H1 (cell line): Measurements from ENCODE around the gene AMIGO2. TPM values are rescaled to one million over a fixed set of nuclear protein-coding genes. Genes with fewer than 3 reads are reported as not detected.

Experiments used
- CTCF ChIA-PET: fragments of 300-600 bp; sonication (Branson Sonifier 250); formaldehyde crosslinking; loops from one replicate; lab custom pipeline; 2021; ENCODE audit not compliant: partially characterized antibody; lab: Charles Lee
- POLR2A ChIA-PET: fragments of 300-600 bp; sonication (Branson Sonifier 250); formaldehyde crosslinking; loops from one replicate; lab custom pipeline; 2021; ENCODE audit warnings: inconsistent platforms; ENCODE audit not compliant: partially characterized antibody; lab: Charles Lee
- DNase-seq, 2 experiments: peaks; one replicate each; pipeline versions ENCODE4 v3.0.0 to v3.0.0-alpha.2; 2010 to 2022; ENCODE audit warnings: low spot score in 2 of 2, low read depth in 1 of 2, mixed read lengths in 1 of 2
- FAIRE-seq: peaks from 2 replicates; lab custom pipeline; 2011; peaks lifted over from hg19 to GRCh38; lab: Jason Lieb, UNC
- H2AFZ ChIP-seq: 2 replicates; pipeline ENCODE4 v1.8.1; 2012; ENCODE audit warnings: low read length, inconsistent platforms
- H2AK5ac ChIP-seq: 2 replicates; pipeline ENCODE4 v1.6.1; 2013; ENCODE audit warnings: low read depth, low read length
- H2BK120ac ChIP-seq: replicated peaks from 2 replicates; pipeline ENCODE3; 2013; ENCODE audit warnings: low read depth, low read length, inconsistent platforms
- H2BK12ac ChIP-seq: 2 replicates; pipeline ENCODE4 v1.6.1; 2013; ENCODE audit warnings: low read depth, low read length
- H2BK15ac ChIP-seq: 2 replicates; pipeline ENCODE4 v1.6.1; 2013; ENCODE audit warnings: low read length
- H2BK20ac ChIP-seq: 2 replicates; pipeline ENCODE4 v1.6.1; 2013; ENCODE audit warnings: low read length
- H2BK5ac ChIP-seq: 2 replicates; pipeline ENCODE4 v1.6.1; 2013; ENCODE audit warnings: low read depth, low read length
- H3K14ac ChIP-seq: 2 replicates; pipeline ENCODE4 v1.6.1; 2013; ENCODE audit warnings: inconsistent platforms; ENCODE audit not compliant: insufficient read length
- H3K18ac ChIP-seq: 2 replicates; pipeline ENCODE4 v1.6.1; 2013; ENCODE audit warnings: low read length; ENCODE audit errors: extremely low read depth
- H3K23ac ChIP-seq: 2 replicates; pipeline ENCODE4 v1.6.1; 2013; ENCODE audit warnings: inconsistent platforms; ENCODE audit not compliant: insufficient read length
- H3K23me2 ChIP-seq: 2 replicates; pipeline ENCODE4 v1.6.1; 2013; ENCODE audit warnings: low read depth, low read length
- H3K27ac ChIP-seq: 2 replicates; pipeline ENCODE4 v1.6.1; 2011; ENCODE audit warnings: low read depth, low read length, inconsistent platforms
- H3K27me3 ChIP-seq, 4 experiments: replicated peaks in 1 of 4; 1 replicate in 1 of 4; 2 replicates in 3 of 4; pipeline versions ENCODE4 v1.6.1 to v1.8.1; 2011 to 2013; ENCODE audit warnings: low read length in 3 of 4, mild to moderate bottlenecking in 3 of 4, inconsistent platforms in 2 of 4, mixed read lengths in 2 of 4, moderate library complexity in 1 of 4; ENCODE audit not compliant: control insufficient read depth in 3 of 4, insufficient read depth in 3 of 4; ENCODE audit errors: extremely low read depth in 1 of 4
- H3K36me3 ChIP-seq, 4 experiments: 2 replicates each; pipeline versions ENCODE4 v1.6.1 to v1.8.1; 2011 to 2013; ENCODE audit warnings: mild to moderate bottlenecking in 4 of 4, low read length in 3 of 4, moderate library complexity in 2 of 4, control low read depth in 1 of 4, inconsistent platforms in 1 of 4; ENCODE audit not compliant: insufficient read depth in 4 of 4, control insufficient read depth in 2 of 4
- H3K4ac ChIP-seq: replicated peaks from 2 replicates; pipeline ENCODE3; 2013; ENCODE audit warnings: low read length, low read depth, mixed read lengths, inconsistent platforms; ENCODE audit not compliant: insufficient read length
- H3K4me1 ChIP-seq, 4 experiments: replicated peaks in 1 of 4; 1 replicate in 1 of 4; 2 replicates in 3 of 4; pipeline versions ENCODE4 v1.6.1 to v1.8.1; 2011 to 2013; ENCODE audit warnings: low read length in 3 of 4, inconsistent platforms in 2 of 4, mixed read lengths in 1 of 4; ENCODE audit not compliant: insufficient read depth in 4 of 4, control insufficient read depth in 3 of 4
- H3K4me2 ChIP-seq, 2 experiments: 2 replicates each; pipeline versions ENCODE4 v1.6.1 to v1.8.1; 2011 to 2013; ENCODE audit warnings: low read depth in 2 of 2, low read length in 2 of 2, control low read depth in 1 of 2, inconsistent platforms in 1 of 2, mild to moderate bottlenecking in 1 of 2; ENCODE audit not compliant: insufficient read depth in 1 of 2
- H3K4me3 ChIP-seq, 4 experiments: fragments of 200-600, 300-600 bp in 1 of 4; sonication (generic), shearing (Covaris generic), sonication (Bioruptor Twin) in 1 of 4; 2 replicates each; pipeline versions ENCODE4 v1.5.1 to v1.8.1; 2011 to 2016; ENCODE audit warnings: low read length in 4 of 4, low read depth in 3 of 4, control low read depth in 2 of 4, inconsistent platforms in 2 of 4, mild to moderate bottlenecking in 2 of 4, mixed read lengths in 1 of 4, moderate library complexity in 1 of 4; ENCODE audit not compliant: insufficient read depth in 2 of 4; ENCODE audit errors: extremely low read depth in 1 of 4
- H3K56ac ChIP-seq: replicated peaks from 2 replicates; pipeline ENCODE3; 2013; ENCODE audit warnings: low read depth, mild to moderate bottlenecking, mixed read lengths, low read length, inconsistent platforms; ENCODE audit not compliant: insufficient read length
- H3K79me1 ChIP-seq: 2 replicates; pipeline ENCODE4 v1.6.1; 2013; ENCODE audit warnings: low read depth, low read length, control low read depth
- H3K79me2 ChIP-seq, 2 experiments: 2 replicates each; pipeline versions ENCODE4 v1.6.1 to v1.8.1; 2012 to 2013; ENCODE audit warnings: low read length in 2 of 2, mild to moderate bottlenecking in 2 of 2, inconsistent platforms in 1 of 2; ENCODE audit not compliant: insufficient read depth in 2 of 2, control insufficient read depth in 1 of 2
- H3K9ac ChIP-seq, 4 experiments: replicated peaks in 1 of 4; 1 replicate in 1 of 4; 2 replicates in 3 of 4; pipeline versions ENCODE4 v1.6.1 to v1.8.1; 2011 to 2013; ENCODE audit warnings: low read depth in 3 of 4, low read length in 3 of 4, control low read depth in 2 of 4, mild to moderate bottlenecking in 2 of 4, moderate library complexity in 2 of 4, inconsistent platforms in 1 of 4; ENCODE audit errors: extremely low read depth in 1 of 4
- H3K9me3 ChIP-seq, 2 experiments: 2 replicates each; pipeline versions ENCODE4 v1.6.1 to v1.8.1; 2012 to 2013; ENCODE audit warnings: mild to moderate bottlenecking in 2 of 2, moderate library complexity in 2 of 2, control low read depth in 1 of 2, inconsistent platforms in 1 of 2, low read depth in 1 of 2, low read length in 1 of 2, mixed read lengths in 1 of 2; ENCODE audit not compliant: insufficient read depth in 2 of 2
- H4K20me1 ChIP-seq, 2 experiments: replicated peaks in 1 of 2; 2 replicates each; pipeline versions ENCODE3 to v1.8.1; 2011 to 2013; ENCODE audit warnings: inconsistent platforms in 2 of 2, low read length in 2 of 2, mild to moderate bottlenecking in 1 of 2; ENCODE audit not compliant: insufficient read depth in 2 of 2, control insufficient read depth in 1 of 2
- H4K5ac ChIP-seq: 2 replicates; pipeline ENCODE4 v1.6.1; 2013; ENCODE audit warnings: low read length, low read depth, mixed read lengths, inconsistent platforms; ENCODE audit not compliant: insufficient read length
- H4K8ac ChIP-seq: 2 replicates; pipeline ENCODE4 v1.8.0; 2013; ENCODE audit warnings: mild to moderate bottlenecking, moderate library complexity, low read length, inconsistent platforms; ENCODE audit not compliant: insufficient read depth; ENCODE audit errors: extremely low read depth
- H4K91ac ChIP-seq: replicated peaks from 2 replicates; pipeline ENCODE3; 2013; ENCODE audit warnings: low read length, mixed read lengths, inconsistent platforms; ENCODE audit not compliant: insufficient read length
- BACH1 ChIP-seq: IDR thresholded peaks from 2 replicates; pipeline ENCODE4 v1.6.1; 2012; ENCODE audit warnings: low read length, improper control_type of control experiment
- CHD2 ChIP-seq: IDR thresholded peaks from 2 replicates; pipeline ENCODE4 v1.6.1; 2012; ENCODE audit warnings: low read length, improper control_type of control experiment
- GABPA ChIP-seq: IDR thresholded peaks from 2 replicates; pipeline ENCODE4 v1.6.1; 2011; ENCODE audit warnings: mild to moderate bottlenecking, low read length, moderate library complexity, borderline replicate concordance; ENCODE audit not compliant: insufficient read depth
- MAFK ChIP-seq: IDR thresholded peaks from 2 replicates; pipeline ENCODE4 v1.6.1; 2012; ENCODE audit warnings: low read depth, mild to moderate bottlenecking, improper control_type of control experiment, low read length
- PHF8 ChIP-seq: fragments of 200-600 bp; sonication (generic); conservative IDR thresholded peaks from 2 replicates; pipeline ENCODE4 v1.7.1; 2012; ENCODE audit warnings: low read depth, mild to moderate bottlenecking, inconsistent platforms, low read length, moderate library complexity
- RFX5 ChIP-seq: IDR thresholded peaks from 2 replicates; pipeline ENCODE4 v1.6.1; 2011; ENCODE audit warnings: low read depth, low read length, improper control_type of control experiment, borderline replicate concordance
- SRF ChIP-seq: IDR thresholded peaks from 2 replicates; pipeline ENCODE4 v1.6.1; 2011; ENCODE audit warnings: mild to moderate bottlenecking, low read depth, low read length, moderate library complexity
- TCF12 ChIP-seq: IDR thresholded peaks from 2 replicates; pipeline ENCODE4 v1.6.1; 2011; ENCODE audit warnings: low read depth, mild to moderate bottlenecking, low read length
- WGBS, 2 experiments: shearing (Covaris generic) in 1 of 2; methylation state at CpG; one replicate each; pipeline versions ENCODE4 v1.1.6 to v1.1.7; 2013 to 2015; ENCODE audit warnings: low lambda C conversion rate in 2 of 2, mixed read lengths in 2 of 2, inconsistent platforms in 1 of 2, low coverage in 1 of 2, missing lambda C conversion rate in 1 of 2; ENCODE audit not compliant: insufficient replicate concordance in 2 of 2, insufficient coverage in 1 of 2, insufficient read length in 1 of 2; ENCODE audit errors: extremely low coverage in 1 of 2, missing lambda C conversion rate in 1 of 2; 5-methylcytosine and 5-hydroxymethylcytosine counted together
- polyA plus RNA-seq, 7 experiments: library from polyadenylated mRNA; depleted of rRNA in 3 of 7; stranded (reverse) in 5 of 7; unstranded in 2 of 7; fragments of >200 nt in 5 of 7; fragments of 200-250 nt in 2 of 7; gene quantifications; 1 replicate in 5 of 7; 2 replicates in 1 of 7; 4 replicates in 1 of 7; pipeline versions ENCODE4 v1.2.1 to v1.2.3, GENCODE V29; 2011 to 2013; ENCODE audit warnings: missing spikeins in 2 of 7, mixed read lengths in 2 of 7
- total RNA-seq: library from RNA; stranded (reverse); fragmentation: NEBNext Ultra II Directional; extraction: Animal tissue kit (Norgen Biotek cat#: 25700); gene quantifications from 2 replicates; pipeline ENCODE4 v1.2.1, GENCODE V29; 2021

AMIGO2 gene
- total and polyA plus RNA-seq, 2 of the 8 experiments (the other 6 are each of a cell fraction or from before 2014, with no cell fraction given): 1.7 to 3.3 TPM

- H3K23ac ChIP-seq: no peak overlapping the region
- no peak overlapping the region for H3K27ac ChIP-seq
- H3K56ac ChIP-seq: no peak overlapping the region
- FAIRE-seq: no peak
- no peak overlapping the region for H2BK12ac ChIP-seq
- no peak for DNase-seq
- H2BK20ac ChIP-seq: no peak overlapping the region
- ChIA-PET CTCF (no interaction called here), POLR2A (no interaction called here)
- no peak overlapping the region for H4K5ac ChIP-seq
- TF ChIP-seq RFX5 (no peak), MAFK (no peak), TCF12 (no peak), CHD2 (no peak), PHF8 (no peak), GABPA (no peak), BACH1 (no peak), SRF (no peak)
- no peak overlapping the region for H3K18ac ChIP-seq
- H2AK5ac ChIP-seq: no peak overlapping the region
- no peak overlapping the region for H2BK120ac ChIP-seq
- peaks cover 0 to 2% (median 0%) of the 10 kb centered on the region in 4 experiments; a peak in 1 of 7 replicates for H3K4me1 ChIP-seq
- no peaks in the 10 kb centered on the region for H3K79me2 ChIP-seq
- H2BK15ac ChIP-seq: no peak overlapping the region
- no peaks in the 10 kb centered on the region for H3K79me1 ChIP-seq
- H2BK5ac ChIP-seq: no peak overlapping the region
- no peak overlapping the region for H4K8ac ChIP-seq
- H4K20me1 ChIP-seq: no peaks in the 10 kb centered on the region
- no peak overlapping the region for H2AFZ ChIP-seq
- no peaks in the 10 kb centered on the region for H3K23me2 ChIP-seq
- no peak overlapping the region for H3K4ac ChIP-seq
- no peak overlapping the region for H3K14ac ChIP-seq
- WGBS, 2 experiments: 91% methylated on average over 4 of the region's 4 CpGs; no CpG with 5 or more reads in 1 of the 2 experiments
- H3K36me3 ChIP-seq: no peaks in the 10 kb centered on the region
- no peak overlapping the region for H3K4me2 ChIP-seq
- no peaks in the 10 kb centered on the region for H3K27me3 ChIP-seq
- no peak overlapping the region for H3K9ac ChIP-seq
- H3K4me3 ChIP-seq: no peak overlapping the region
- no peak overlapping the region for H4K91ac ChIP-seq
- H3K9me3 ChIP-seq: no peaks in the 10 kb centered on the region
Observed at GRCh38 chr12:47102406-47102805, 22.6 kb upstream of the AMIGO2 start.
